NCI-H2196 (cell line): Measurements from ENCODE around the gene CCDC141.
A peak's percentile ranks its signal among the peaks of the same experiment; 100 is the strongest.

Experiments
- DNase-seq: peaks from one replicate; lab custom pipeline; 2025; ENCODE audit not compliant: unreplicated experiment; lab: John Stamatoyannopoulos, UW

Gene CCDC141

DNA sequence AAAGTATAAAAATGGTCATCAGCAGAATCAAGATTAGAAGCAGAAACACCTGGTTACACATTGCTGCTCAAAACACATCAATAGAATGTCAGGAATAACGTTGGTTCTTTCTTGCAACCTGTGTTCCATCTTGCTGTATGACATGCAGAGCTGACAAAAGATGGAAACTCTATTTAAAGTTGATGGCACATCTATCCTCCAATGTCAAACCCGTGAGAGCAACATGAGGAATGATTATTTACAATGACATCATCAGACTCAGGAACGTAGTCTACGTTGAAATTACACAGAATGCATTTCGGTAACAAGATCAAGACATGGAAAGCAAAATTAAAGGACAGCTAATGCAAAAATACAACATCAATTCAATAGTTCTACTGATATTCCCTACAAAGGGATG is 216.6 kb downstream of the CCDC141 start:
- DNase-seq = no peak

DNA sequence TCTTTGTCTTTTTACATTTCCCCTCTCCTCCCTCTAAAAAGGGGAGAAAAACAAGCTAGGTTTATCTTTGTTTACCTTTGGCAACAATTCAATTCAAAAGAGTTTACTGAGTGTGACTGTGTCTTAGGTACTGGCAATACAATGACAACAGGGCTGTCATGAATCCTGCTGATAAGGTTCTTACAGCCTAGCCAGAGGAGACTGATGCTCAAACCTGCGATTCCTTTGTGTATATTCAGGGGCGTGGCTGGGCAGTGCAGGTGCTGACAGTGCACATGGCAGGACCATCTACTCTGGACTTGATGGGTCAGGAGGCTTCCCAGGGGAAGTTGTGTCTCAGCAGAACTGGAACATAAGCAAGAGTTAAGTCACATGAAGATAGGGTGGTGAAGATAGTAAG is 219.5 kb downstream of the CCDC141 start:
- DNase-seq = no peak

DNA sequence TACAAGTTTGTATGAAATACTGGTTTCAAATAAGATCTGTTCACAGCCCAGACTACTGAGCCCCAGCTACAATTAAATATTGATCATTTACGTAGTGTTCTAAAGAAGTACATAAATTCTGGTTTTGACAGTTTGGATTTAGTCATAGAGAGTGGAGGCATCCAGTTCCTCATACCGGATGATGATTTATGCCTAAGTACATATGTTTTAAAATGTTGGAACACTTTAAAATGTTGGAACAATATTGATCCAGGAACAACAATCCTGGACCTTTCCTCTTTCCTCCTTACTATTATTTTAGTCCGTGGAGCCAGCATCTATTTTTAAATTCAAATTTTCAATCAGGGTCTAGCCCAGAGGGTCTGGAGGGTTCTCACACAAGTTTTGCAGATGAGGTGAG is 220.0 kb downstream of the CCDC141 start:
- DNase-seq = no peak

DNA sequence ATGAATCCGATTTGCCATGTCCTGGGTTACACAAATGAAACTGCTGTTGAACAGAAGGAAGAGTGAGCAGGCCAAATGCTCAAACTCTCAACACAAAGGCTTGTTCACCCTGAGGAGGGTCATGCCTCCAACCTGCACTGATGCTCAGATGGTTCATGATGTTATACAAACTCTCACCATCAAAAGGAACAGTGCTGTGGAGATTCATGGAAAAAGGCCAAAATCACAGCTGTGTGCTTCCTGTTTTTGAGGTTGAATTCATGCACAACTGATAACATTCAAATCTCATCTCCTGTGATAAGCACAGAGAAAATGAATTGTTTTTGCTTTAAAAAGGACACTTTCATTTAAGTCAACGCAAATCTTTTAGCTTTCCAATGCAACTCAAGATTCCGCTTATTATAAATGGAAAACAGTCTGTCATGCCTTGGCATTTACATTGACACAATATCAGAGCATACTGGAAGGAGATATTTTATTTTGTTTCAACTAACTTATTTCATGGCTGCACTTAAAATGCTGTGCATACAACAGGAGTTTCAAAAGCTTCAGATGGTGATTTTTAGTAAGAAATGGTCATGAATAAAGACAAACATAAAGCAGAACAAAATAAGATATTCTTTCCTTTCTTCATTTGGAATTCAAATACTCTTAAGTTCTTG is 220.5 kb downstream of the CCDC141 start:
- no peak for DNase-seq

DNA sequence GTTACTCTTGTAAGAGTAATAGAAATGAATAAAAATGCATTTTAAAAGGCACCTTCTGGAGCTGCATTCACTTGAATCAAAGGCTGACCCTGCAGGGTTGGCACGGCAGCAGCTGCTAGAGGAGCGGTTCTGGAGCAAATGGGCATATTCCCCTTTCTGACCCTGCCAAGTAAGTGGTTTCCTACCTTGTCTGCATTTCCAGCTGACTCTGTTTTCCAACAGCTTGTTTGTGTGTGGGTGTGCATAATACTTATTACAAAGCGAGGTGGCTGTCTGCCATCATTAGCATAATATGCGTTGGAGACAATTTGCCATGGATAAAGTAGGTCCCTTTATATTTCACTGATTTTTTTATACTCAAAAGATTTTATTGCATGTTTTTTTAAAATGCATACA is 221.5 kb downstream of the CCDC141 start:
- DNase-seq = no peak

DNA sequence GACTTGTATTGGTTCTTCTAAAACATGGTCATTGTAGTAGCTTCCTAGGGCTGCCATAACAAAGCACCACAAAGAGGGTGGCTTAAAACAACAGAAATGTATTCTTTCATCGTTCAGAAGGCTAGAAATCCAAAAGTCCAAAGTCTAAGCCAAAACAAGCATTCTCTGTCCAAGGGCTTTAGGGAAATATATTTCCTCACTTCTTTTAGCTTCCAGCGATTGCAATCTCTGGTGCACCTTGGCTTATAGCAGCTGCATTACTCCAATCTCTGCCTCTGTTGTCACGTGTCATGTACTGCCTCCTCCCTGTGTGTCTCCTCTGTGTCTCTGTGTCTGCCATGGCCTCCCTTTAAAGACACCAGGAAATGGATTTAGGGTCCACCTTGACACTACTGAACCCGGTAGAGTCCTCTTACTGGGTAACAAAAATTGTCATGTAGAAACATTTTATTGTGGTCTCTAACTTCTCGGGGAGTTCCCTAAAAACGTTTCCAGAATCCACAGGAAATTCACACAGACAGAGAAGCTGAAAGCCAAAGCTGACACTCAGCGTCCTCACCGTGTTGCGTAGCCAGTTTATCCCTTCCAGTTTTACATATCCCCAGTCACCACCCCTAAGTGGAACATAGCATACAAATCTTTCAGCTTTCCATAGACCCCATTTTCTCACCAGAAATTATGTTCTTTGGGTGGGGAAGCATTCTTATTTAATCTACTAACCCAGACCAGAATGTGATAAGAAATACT is 222.0 kb downstream of the CCDC141 start:
- no peak for DNase-seq

DNA sequence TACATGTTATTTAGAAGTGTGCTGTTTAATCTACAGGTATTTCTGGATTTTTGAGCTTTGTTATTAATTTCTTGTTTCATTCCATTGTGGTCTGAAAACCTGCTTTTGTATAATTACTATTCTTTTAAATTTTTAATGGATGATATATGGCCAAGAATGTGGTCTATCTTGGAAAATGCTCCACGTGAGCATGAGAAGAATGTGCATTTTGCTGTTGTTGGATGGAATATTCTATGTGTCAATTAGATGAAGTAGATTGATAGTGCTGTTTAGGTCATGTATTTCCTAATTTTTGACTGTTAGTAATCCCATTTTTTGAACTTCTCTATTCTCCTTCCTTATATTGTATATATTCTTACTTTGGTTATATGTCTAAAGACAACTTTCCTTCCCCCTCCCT is 222.8 kb downstream of the CCDC141 start:
- DNase-seq = no peak

DNA sequence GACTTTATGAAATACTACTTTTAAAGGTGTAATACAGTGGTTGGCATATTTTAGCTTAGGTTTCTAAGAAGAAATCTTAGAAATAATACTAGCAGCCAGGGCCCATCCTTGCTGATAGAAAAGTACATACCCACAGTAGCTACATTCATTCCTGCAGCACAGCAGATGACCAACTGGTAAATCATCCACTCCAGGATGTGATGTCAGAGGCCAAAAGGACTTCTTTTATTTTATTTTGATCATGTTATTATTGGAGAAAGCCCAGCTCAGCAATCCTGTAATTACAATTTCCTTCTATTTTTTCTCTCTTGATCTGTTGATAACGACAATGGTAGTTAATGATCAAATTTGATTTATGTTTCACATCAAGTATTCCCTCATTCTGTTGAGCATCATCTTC is 224.8 kb downstream of the CCDC141 start:
- DNase-seq = no peak

DNA sequence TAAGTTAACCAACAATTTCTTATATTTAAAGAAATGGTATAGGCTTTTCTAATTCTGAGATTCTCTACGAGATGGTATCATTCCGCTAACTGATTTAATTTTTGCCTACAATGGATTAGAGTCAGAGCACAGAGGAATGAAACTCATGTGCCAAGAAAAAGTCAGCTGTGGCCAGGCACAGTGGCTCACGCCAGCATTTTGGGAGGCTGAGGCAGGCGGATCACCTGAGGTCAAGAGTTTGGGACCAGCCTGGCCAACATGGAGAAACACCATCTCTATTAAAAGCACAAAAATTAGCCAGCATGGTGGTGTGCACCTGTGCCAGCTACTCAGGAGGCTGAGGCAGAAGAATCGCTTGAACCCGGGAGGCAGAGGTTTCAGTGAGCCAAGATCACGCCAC is 225.8 kb downstream of the CCDC141 start:
- DNase-seq = no peak

DNA sequence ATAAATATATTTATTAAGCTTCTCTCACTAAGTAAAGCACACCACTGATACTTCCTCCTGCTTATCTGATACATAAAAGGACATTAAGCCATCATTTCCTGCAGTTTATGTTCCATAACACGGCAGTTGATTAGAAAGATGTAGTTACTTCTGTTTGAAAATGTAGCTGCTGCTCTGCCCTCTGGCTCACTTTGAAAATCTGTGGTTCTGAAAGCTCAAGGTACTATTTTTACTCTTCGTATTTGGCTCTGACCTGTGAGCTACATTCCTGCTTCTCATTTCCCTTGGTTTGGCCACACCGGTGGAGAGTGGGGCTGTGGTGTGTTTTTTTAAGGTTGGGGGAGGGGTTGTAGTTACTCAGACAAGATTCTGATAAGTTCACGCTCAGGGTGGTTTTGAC is 229.9 kb downstream of the CCDC141 start:
- DNase-seq = no peak

DNA sequence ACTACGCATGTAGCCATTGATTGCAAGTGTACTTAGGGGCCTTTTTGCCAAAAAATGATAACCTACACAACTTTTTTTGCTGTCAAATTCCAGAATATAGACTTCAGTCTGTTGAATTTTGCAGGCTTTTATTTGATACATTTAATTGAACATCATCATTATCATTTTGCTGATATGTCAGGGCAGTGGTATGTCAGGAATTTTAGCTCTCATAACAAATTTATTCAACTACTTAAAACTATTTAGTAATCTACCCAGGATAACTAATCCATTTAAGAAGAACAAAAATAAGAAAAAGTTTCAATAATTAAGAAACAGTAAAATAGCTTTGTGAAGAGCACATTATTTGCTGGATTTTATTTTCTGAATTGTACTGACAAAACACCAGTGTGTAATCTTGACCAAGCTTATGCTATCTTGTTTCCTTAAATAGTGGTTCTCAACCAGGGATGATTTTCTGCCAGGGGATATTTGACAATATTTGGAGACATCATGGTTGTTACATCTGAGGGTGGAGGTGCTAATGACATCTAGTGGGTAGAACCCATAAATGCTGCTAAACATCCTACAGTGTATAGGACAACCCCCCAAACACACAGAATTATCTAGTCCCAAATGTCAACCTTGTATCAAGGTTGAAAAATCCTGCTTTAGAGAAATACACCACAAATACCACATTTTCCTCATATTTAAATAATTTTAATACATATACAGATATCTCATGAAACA is 230.6 kb downstream of the CCDC141 start:
- no peak for DNase-seq

DNA sequence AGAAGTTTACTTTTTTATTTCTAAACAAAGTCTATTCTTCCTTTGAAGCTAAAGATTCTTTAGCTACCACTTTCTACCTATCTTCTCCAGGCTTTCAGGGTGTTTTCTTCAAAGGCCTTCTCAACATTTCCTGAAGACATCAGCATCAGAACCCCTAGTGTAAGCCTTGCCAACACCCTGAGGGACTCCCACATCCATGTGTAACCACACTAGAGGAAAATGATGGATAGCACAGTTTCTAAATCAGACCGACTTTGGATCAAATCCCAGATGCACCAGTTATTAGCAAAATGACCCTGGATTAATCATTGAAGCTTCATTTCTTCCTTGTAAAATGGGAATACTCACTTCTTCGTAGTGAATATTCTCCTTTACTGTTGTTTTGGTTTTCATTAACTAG is 238.0 kb downstream of the CCDC141 start:
- DNase-seq = no peak

DNA sequence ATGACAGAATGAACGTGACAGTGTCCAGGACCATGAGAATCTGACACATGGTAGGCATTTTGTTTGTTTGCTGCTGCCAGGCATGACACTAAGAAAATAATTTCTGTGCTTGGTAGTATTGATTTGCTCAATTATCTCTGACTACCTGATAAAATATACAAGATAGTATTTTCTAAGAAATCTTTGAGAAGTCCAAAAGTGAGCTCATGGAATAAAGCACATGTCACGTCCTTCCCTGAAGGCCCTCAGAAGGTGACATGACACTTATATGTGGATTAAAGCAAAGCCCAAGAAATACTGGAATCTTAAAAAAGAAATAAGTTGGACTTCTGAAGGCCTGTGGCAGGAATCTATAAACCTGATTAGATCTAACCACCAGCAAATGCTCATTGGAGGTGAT is 238.9 kb downstream of the CCDC141 start:
- DNase-seq = no peak

DNA sequence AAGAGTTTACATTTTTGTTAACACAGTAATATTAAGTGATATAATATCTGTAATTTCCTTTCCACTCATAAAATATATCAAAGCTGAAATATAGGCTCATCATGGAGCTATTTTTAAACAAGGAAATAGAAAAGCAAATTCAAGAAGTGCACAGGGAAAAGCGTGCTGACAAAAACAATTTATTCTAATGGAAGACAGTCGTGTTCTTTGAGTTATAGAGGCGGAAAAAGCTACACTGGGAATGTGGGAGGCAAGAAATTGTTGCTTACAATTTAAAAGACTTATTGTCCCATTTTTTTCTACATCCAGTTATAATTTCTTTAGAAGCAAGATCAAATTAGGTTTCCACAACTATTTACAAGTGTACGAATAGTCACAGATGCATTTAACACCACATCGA is 239.5 kb downstream of the CCDC141 start:
- DNase-seq = no peak

DNA sequence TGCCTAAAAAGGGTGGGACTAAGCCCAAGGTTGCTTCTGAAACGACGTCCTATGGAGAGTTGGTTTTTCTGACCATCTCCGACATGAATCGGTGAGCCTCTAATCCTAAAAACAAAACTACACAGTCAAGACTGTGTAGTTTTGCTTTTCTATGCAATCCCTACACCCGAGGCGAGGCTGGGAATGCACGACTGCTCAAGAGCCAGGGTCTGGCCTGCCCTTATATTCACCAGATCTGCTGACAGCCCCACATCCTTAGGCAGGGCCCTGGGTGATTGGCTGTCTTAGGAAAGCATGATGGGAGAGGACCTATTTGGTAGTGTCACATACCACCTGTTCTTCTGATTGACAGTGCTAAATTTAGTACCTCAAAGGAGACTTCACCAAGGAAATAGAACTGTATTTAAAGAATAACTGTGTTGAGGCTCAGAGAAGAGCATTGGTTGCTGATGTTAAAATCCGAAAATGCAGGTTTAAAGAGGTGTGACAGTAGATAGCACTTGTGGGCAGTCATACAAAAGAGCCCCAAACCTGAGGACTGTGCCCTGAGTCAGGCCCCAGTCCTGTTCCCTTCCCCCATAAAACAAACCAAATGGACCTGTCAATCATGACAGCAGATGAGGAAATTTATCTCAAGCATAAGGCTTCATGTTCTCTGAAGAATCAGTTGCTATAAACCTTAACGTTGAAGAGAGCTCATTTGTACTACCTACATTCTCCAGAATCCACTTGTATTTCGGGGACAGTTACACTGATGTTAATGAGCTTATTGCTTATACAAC is 242.5 kb downstream of the CCDC141 start, which contains the start of gene TTN:
Gene TTN (minus strand): TSS at position 197 of the 782 bp plus-strand sequence. CDS start 2,781 bp downstream, outside the sequence.
- no peak for DNase-seq

DNA sequence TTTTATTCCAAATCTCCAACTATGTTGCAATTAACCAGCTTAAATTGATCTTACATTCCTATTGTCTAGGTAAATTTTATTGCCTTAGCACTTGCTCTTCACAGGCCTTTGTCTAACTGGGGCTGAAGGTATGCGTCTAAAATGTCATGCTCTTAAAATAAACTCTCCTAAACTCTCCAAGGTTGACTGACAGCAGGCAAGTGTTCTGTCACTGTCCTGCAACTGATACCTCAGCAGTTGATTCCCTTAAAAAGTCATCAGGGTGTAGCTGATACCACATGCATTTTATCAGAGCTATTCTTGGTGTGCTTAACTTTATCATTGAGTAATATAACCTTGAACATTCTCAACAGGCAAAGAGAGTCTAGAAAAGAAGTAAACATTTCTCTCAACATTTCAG is 243.4 kb downstream of the CCDC141 start:
- no peak for DNase-seq

DNA sequence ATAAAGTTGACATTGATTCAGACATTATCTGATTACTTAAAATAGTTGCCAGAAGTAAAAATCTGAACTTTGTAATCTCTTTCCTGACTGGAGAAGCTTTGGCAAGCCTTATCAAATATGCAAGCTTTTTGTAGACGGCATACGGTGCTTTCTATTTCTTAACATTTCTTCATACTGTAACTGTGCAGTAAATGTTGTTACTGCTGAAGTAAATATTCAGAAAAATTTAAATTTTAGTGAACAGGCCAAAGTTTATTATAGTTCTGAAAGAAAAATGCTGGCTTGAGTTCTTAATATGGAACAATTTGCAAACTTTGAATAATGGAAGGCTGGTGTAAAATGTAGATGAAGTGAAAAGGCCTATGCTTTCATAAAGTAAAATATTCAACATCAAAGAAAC is 244.5 kb downstream of the CCDC141 start:
- DNase-seq = no peak

DNA sequence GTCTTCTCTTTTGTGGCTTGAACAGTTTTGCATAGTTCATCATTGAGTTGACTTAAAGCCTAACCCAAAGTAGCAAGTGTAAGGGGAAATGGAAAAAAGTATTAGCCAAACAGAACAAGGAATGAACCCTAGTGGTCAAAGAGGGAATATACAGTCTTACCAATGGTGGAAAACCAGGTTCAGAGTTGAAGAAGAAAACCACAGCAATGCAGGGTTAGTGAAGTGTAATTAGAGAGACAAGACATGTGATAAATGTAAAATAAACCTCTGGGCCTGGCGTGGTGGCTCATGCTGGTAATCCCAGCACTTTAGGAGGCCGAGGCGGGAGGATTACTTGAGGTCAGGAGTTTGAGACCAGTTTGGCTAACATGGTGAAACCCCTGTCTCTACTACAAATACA is 245.1 kb downstream of the CCDC141 start:
- no peak for DNase-seq

DNA sequence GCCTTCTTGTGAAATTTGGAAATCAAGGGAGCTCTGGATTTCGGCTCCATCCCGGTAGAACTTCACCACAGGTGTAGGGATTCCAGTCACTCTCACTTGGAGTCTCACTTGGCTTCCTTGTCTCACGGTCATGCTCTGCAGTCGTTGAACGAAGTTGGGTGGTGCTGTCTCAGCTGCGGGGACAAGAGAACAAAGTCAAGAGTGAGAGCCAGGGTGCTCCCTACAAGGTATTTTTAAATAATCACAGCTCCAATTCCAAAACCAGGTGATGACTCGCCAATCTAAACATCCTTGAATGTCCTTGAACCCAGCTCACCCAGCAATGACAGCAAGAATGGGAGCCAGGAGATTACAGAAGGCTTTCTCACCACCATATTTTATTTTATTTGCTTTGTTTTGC is 249.4 kb downstream of the CCDC141 start:
- DNase-seq = no peak

DNA sequence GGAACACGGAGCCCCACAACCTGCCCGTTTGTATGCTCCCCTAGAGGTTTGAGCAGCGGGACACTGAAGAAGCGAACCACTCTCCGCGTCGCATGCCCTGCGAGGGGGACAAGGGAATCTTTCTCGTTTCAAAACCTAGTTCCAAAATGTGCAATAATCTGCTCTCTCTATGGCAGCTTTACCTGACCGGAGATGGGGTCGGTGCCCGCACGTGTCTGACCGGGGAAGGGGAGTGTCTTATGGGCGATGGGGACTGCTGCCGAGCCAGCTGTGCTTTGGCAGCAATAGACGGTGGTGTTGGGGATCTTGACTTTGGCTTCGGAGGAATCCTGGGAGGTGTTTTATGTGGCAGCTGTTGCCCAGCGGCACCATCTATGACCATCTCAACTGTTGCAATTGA is 250.6 kb downstream of the CCDC141 start:
- no peak for DNase-seq

DNA sequence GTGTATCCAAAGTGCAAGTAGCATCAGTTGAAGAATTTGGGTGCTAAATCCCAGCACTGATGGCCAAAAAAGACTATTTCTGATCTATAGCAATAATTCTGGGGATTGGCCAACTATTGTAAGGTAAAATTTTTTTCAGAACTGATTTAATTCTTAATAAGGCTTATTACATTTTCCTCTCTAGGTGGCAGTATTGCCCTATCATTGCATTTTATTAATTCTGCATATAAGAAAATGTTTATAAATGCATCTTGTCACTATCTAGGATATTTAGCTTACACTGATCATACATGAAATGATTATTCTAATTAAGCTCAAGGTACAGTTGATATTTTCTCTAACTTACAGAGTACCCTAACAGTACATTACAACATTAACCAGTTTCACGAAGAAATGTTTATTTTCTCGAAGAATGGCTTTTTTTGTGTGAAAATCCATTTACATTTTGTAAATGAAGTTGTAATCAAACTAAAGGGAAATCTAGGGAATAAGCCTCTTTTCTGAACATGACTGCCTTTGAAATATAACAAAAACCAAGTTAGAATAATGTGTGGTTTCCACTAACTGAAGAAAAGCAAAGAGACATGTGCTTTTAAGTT is 253.8 kb downstream of the CCDC141 start:
- peak; percentile 57 for DNase-seq
